ENCODE data around the gene DNASE1.

DNASE1 gene

DNA sequence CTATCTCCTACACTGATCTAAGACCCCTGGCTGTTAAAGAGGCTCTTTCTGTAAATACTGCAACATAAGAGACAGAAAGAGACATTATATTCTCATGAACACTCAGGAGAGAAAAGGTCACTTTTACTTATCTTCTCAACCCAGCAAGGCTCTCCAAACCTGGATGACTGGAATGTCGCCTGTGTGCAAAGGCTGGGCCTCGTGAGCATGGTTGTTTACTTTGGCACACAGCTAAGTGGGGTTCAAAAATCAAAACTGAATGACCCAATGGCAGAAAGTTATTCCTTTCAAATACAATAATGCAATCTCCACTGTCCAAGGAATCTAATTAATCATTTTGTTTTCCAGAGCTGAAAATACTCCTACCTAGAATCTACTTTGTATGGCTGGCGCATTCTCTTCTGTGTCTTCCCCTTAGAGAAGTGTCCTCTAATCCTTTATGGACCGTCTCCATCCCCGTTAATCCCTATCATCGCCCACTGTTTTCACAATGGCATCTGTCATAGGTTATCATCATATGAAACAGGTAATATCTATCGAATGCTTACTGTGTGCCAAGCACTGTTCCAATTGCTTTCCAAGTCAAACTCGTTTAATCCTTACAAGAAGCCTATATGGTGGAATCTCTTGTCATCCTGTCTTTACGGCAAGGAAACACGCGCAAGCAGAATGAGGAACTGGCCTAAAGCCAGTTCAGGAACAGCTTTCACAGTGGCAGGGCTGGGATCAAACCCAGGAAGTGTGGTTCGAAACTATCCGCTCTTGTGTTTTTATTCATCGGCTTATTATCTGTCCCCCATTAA is 44.4 kb upstream of the DNASE1 start:
- H3K4me3 ChIP-seq (ENCODE audit: low read depth, low read length), result peak overlapping the region; percentile 80
- in situ Hi-C loops (cut with HindIII; ENCODE audit: low sequenced_read_pairs), result loop anchor here (5.0 kb wide), 2 partner anchors 67 to 103 kb away; no protein-coding TSS in a partner anchor

DNA sequence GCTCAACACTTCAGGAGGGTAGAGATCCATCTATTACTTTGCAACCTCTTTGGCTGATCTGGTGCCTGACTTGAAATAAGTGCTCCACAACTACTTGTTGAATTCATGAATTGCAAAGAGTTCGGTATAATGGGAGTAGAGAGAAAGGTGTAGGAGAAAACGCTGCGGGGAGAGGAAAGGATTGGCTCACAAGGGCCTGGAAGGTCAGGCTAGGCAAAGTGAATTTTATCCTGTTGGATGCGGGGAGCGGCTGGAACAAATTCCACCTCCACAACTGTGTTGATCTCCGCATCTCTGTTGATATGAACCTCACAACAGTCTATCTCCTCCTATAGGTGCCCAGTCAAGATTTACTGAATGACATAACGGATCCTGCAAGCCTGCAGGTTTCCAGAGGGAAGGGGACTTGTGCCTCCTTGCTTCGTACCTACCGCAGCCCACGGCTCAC is 43.8 kb upstream of the DNASE1 start:
- TF ChIP-seq, protein P1, sequence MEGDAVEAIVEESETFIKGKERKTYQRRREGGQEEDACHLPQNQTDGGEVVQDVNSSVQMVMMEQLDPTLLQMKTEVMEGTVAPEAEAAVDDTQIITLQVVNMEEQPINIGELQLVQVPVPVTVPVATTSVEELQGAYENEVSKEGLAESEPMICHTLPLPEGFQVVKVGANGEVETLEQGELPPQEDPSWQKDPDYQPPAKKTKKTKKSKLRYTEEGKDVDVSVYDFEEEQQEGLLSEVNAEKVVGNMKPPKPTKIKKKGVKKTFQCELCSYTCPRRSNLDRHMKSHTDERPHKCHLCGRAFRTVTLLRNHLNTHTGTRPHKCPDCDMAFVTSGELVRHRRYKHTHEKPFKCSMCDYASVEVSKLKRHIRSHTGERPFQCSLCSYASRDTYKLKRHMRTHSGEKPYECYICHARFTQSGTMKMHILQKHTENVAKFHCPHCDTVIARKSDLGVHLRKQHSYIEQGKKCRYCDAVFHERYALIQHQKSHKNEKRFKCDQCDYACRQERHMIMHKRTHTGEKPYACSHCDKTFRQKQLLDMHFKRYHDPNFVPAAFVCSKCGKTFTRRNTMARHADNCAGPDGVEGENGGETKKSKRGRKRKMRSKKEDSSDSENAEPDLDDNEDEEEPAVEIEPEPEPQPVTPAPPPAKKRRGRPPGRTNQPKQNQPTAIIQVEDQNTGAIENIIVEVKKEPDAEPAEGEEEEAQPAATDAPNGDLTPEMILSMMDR (IDR thresholded peaks at IDR 0.05; ENCODE audit: low read depth, low read length, missing control alignments), result no peak
- no peak for DNase-seq (ENCODE audit: low read depth)
- in situ Hi-C loops (cut with HindIII; ENCODE audit: low sequenced_read_pairs), result loop anchor here (5.0 kb wide), 1 partner anchor 103 kb away; no protein-coding TSS in a partner anchor
- H3K4me3 ChIP-seq (ENCODE audit: low read depth, low read length), result peak overlapping the region; percentile 80

More for the DNA sequence above, 44.4 kb upstream of the DNASE1 start:
- TF ChIP-seq, protein P1 (IDR thresholded peaks at IDR 0.05; ENCODE audit: low read depth, low read length, missing control alignments), result no peak
- no peak for DNase-seq (ENCODE audit: low read depth)

DNA sequence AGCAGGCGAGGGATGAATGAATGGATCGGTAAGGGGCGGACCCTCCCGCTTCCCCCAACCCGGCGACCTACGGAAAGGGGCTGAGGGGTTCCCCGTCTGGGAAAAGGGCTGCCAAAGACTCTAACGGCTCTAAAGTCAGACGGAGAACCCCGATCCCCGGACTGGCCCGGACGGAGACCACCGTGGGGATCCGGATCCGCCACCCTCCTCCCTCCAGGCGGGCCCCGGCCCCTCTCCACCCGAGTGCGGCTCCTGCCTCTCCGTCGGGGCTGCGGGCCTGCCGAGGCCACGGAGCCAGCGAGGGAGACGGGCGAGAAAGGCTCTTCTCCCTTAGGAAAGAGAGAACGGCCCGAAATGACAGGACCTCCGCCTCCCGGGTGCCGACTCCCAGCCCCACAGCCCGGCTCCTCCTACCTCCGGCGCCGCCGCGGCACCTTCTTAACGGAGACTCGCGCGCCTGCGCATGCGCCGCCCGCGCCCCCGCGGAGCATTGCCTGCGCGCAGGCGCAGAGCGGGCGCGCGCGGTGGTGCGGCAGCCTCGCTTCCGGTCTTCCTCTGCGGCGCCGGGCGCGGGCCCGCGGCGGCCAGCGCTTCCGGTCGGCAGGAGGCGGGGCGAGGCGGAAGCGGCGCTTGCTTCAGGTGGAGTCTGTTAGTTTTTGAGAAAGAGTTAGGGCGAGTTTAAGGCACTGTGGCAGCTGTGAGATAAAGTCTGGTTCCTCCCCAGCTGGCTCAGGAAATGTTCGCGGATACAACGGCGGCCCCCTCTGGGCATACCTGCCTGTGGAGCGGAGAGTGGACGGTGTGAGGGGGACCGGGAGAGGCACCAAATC is 43.1 kb upstream of the DNASE1 start, which contains the start of gene SLX4:
Gene SLX4 (minus strand): TSS at position 461 of the 830 bp plus-strand sequence. CDS start 2,642 bp downstream, outside the sequence.
- in situ Hi-C loops (cut with HindIII; ENCODE audit: low sequenced_read_pairs), result loop anchor here (5.0 kb wide), 1 partner anchor 104 kb away; no protein-coding TSS in a partner anchor
- DNase-seq (ENCODE audit: low read depth), result peak; percentile 63
- H3K4me3 ChIP-seq (ENCODE audit: low read depth, low read length), result peak within 1 kb of the TSS; percentile 80
- TF ChIP-seq, protein P1 (IDR thresholded peaks at IDR 0.05; ENCODE audit: low read depth, low read length, missing control alignments), result no peak

DNA sequence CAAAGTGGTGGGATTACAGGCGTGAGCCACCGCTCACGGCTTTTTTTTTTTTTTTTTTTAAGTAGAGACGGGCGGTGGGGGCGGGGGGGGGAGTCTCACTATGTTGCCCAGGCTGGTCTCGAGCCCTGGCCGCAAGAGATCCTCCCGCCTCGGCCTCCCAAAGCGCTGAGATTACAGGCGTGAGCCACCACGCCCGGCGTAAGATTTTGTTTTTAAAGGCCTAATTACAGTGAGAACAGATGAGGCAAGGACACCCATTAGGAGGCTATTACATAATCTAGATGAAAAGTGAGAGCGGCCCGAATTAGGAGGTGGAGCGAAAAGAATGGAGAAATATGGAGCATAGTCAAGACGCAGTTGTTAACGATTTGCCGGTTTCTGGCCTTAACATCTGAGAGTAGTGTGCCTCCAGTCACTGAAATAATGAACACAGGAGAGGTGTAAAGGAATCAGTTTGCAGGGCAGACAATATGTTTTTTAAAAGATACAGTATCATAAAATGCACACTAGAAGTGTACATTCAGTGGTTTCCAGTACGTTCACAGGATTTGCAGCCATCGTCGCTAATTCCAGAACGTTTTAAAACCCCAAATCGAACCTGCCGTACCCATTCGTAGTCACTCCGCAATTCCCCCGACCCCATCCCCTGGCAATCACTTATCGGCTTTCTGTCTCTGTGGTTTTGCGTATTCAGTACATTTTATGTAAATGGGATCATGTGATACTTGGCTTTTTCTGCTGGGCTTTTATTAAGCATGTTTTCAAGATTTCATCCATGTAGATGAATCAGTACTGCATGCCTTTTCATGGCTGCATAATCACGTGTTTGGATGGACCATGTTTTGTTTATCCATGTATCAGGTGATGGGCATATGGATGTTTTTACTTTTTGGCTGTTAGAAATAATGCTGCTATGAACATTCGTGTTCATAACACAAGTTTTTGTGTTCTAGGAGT is 41.7 kb upstream of the DNASE1 start:
- H3K4me3 ChIP-seq (ENCODE audit: low read depth, low read length), result peak overlapping the region; percentile 80
- TF ChIP-seq, protein P1 (IDR thresholded peaks at IDR 0.05; ENCODE audit: low read depth, low read length, missing control alignments), result no peak
- in situ Hi-C loops (cut with HindIII; ENCODE audit: low sequenced_read_pairs), result loop anchor here (5.0 kb wide), 1 partner anchor 105 kb away; no protein-coding TSS in a partner anchor
- DNase-seq (ENCODE audit: low read depth), result no peak

DNA sequence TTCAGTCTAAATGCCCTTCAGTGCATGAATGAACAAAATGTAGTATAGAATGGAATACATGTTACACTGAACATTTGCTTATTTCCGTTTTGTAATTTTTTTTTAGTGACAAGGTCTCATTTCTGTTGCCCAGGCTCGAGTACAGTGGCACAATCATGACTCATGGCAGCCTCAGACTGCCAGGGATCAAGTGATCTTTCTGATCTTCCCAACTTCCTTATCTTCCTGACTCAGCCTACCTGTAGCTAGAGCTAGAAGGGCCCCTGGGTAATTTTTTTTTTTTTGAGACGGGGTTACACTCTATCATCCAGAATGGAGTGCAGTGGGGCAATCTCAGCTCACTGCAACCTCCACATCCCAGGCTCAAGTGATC is 35.7 kb upstream of the DNASE1 start:
- no peak overlapping the region for H3K4me3 ChIP-seq (ENCODE audit: low read depth, low read length)
- TF ChIP-seq, protein P1 (IDR thresholded peaks at IDR 0.05; ENCODE audit: low read depth, low read length, missing control alignments), result no peak
- no peak for DNase-seq (ENCODE audit: low read depth)
- in situ Hi-C loops (cut with HindIII; ENCODE audit: low sequenced_read_pairs), result no loop called here
